ENCODE results near the gene CD300LG. TPM values are rescaled to one million over a fixed set of nuclear protein-coding genes. Genes with fewer than 3 reads are reported as not detected.
A peak's percentile ranks its signal among the peaks of the same experiment; 100 is the strongest.
"Not testable (repeated sequence)": the region's sequence is repeated elsewhere in the genome, so short reads cannot be mapped to it uniquely, and the experiment has no call there.

CD300LG gene
- total RNA-seq, 1 donor from 2014 or later: not detected

GRCh38 chr17:43882761-43883415 lies 35.9 kb downstream of the CD300LG start:
- Histone ChIP-seq H3K27me3 (ENCODE audit: control insufficient read depth, insufficient read depth, low read length) (no peaks in the 10 kb centered on the region), H3K4me3 (ENCODE audit: low read depth, low read length) (no peak overlapping the region), H3K36me3 (ENCODE audit: control insufficient read depth, insufficient read depth, low read length) (no peaks in the 10 kb centered on the region)
- no peak for TF ChIP-seq CTCF (IDR thresholded peaks at IDR 0.05; ENCODE audit: insufficient read depth, low read length, severe bottlenecking)
- FAIRE-seq (no peak), DNase-seq (ENCODE audit: low read depth) (no peak)

- Histone ChIP-seq H3K4me3 (ENCODE audit: low read depth, low read length) (no peak overlapping the region), H3K36me3 (ENCODE audit: control insufficient read depth, insufficient read depth, low read length) (no peaks in the 10 kb centered on the region), H3K27me3 (ENCODE audit: control insufficient read depth, insufficient read depth, low read length) (peaks cover 2% of the 10 kb centered on the region)
- no peak for DNase-seq (ENCODE audit: low read depth)
- no peak for TF ChIP-seq CTCF (IDR thresholded peaks at IDR 0.05; ENCODE audit: insufficient read depth, low read length, severe bottlenecking)
- peak; percentile 62 for FAIRE-seq
These were observed 41.6 kb downstream of the CD300LG start for GRCh38 chr17:43888548-43888947.

- peaks cover 2% of the 10 kb centered on the region for H3K27me3 ChIP-seq (ENCODE audit: control insufficient read depth, insufficient read depth, low read length)
- DNase-seq (ENCODE audit: low read depth) (no peak), FAIRE-seq (no peak)
- no peak for TF ChIP-seq CTCF (IDR thresholded peaks at IDR 0.05; ENCODE audit: insufficient read depth, low read length, severe bottlenecking)
- H3K4me3 ChIP-seq (ENCODE audit: low read depth, low read length): no peak overlapping the region
- no peaks in the 10 kb centered on the region for H3K36me3 ChIP-seq (ENCODE audit: control insufficient read depth, insufficient read depth, low read length)
These were observed 43.3 kb downstream of the CD300LG start for GRCh38 chr17:43890240-43890639.

- no peak for TF ChIP-seq CTCF (IDR thresholded peaks at IDR 0.05; ENCODE audit: insufficient read depth, low read length, severe bottlenecking)
- FAIRE-seq: no peak
These were observed 45.1 kb downstream of the CD300LG start for GRCh38 chr17:43891851-43892646.

GRCh38 chr17:43892647-43892952 lies 45.6 kb downstream of the CD300LG start:
- TF ChIP-seq CTCF (IDR thresholded peaks at IDR 0.05; ENCODE audit: insufficient read depth, low read length, severe bottlenecking): no peak
- peak; percentile 18 for FAIRE-seq
- H3K4me3 ChIP-seq (ENCODE audit: low read depth, low read length): no peak overlapping the region
- H3K36me3 ChIP-seq (ENCODE audit: control insufficient read depth, insufficient read depth, low read length): no peaks in the 10 kb centered on the region
- peaks cover 10% of the 10 kb centered on the region for H3K27me3 ChIP-seq (ENCODE audit: control insufficient read depth, insufficient read depth, low read length)
- DNase-seq (ENCODE audit: low read depth): no peak

More at GRCh38 chr17:43891851-43892646, 45.1 kb downstream of the CD300LG start:
- Histone ChIP-seq H3K27me3 (ENCODE audit: control insufficient read depth, insufficient read depth, low read length) (peaks cover 10% of the 10 kb centered on the region), H3K36me3 (ENCODE audit: control insufficient read depth, insufficient read depth, low read length) (no peaks in the 10 kb centered on the region), H3K4me3 (ENCODE audit: low read depth, low read length) (no peak overlapping the region)
- no peak for DNase-seq (ENCODE audit: low read depth)

- DNase-seq (ENCODE audit: low read depth): not testable (repeated sequence)
These were observed 47.5 kb downstream of the CD300LG start for GRCh38 chr17:43894494-43894893.

More at GRCh38 chr17:43894494-43894893, 47.5 kb downstream of the CD300LG start:
- not testable (repeated sequence) for FAIRE-seq; H3K36me3 ChIP-seq (ENCODE audit: control insufficient read depth, insufficient read depth, low read length); H3K27me3 ChIP-seq (ENCODE audit: control insufficient read depth, insufficient read depth, low read length); H3K4me3 ChIP-seq (ENCODE audit: low read depth, low read length)

Measured in bronchial epithelial cell (primary cell).